ENCODE measurements around the gene RHPN2. TPM values are rescaled to one million over a fixed set of nuclear protein-coding genes. Genes with fewer than 3 reads are reported as not detected.
A peak's percentile ranks its signal among the peaks of the same experiment; 100 is the strongest.

The RHPN2 gene
- polyA plus RNA-seq, 2 of the 4 experiments (the other 2 are of a cell fraction) = 60.5 to 140 TPM

DNA sequence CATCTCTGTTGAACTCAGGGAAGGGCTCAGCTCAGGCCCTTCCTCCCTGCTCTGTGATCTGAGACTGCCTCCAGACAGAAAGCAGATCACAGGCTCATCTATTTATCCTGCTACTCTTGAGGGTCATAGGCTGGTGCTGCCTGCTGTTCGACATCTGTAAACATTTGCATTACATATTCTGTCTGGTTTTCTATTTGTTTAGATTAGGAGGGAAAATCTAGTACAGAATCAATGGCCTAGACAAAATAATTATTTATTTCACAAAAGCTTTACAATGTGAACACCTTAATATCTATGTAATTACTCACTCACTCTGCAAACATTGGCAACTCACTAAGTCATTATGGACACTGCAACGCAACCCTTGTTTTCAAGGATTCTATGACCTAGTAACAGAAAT lies 135.9 kb downstream of the RHPN2 start (continued):
- TF ChIP-seq, protein P1, sequence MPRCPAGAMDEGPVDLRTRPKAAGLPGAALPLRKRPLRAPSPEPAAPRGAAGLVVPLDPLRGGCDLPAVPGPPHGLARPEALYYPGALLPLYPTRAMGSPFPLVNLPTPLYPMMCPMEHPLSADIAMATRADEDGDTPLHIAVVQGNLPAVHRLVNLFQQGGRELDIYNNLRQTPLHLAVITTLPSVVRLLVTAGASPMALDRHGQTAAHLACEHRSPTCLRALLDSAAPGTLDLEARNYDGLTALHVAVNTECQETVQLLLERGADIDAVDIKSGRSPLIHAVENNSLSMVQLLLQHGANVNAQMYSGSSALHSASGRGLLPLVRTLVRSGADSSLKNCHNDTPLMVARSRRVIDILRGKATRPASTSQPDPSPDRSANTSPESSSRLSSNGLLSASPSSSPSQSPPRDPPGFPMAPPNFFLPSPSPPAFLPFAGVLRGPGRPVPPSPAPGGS (IDR thresholded peaks at IDR 0.05) = no peak
- TF ChIP-seq NR3C1 (IDR thresholded peaks at IDR 0.05) (no peak), EHMT2 (IDR thresholded peaks at IDR 0.05; ENCODE audit: low read depth) (no peak), HEYL (CRISPR knock-in tag; IDR thresholded peaks at IDR 0.05) (no peak), HDAC2 (IDR thresholded peaks at IDR 0.05) (no peak), HOXA7 (CRISPR knock-in tag; IDR thresholded peaks at IDR 0.05) (no peak), POLR2A (IDR thresholded peaks at IDR 0.05; ENCODE audit: low read length) (no peak), RCOR1 (IDR thresholded peaks at IDR 0.05; ENCODE audit: low read depth, low read length) (no peak), KDM5A (IDR thresholded peaks at IDR 0.05) (no peak), FOXS1 (CRISPR knock-in tag; IDR thresholded peaks at IDR 0.05) (no peak), MYC (IDR thresholded peaks at IDR 0.05; ENCODE audit: borderline replicate concordance, low read length) (no peak), CEBPB (IDR thresholded peaks at IDR 0.05) (peak; percentile 44 to 90; a peak in 2 of 4 replicates), ZSCAN20 (CRISPR knock-in tag; IDR thresholded peaks at IDR 0.05) (no peak), POLR2AphosphoS2 (conservative IDR thresholded peaks at IDR 0.05; ENCODE audit: low read length) (no peak), HOXB13 (CRISPR knock-in tag; IDR thresholded peaks at IDR 0.05; ENCODE audit: low read depth) (no peak), SREBF2 (IDR thresholded peaks at IDR 0.05) (no peak), NPAS2 (CRISPR knock-in tag; IDR thresholded peaks at IDR 0.05; ENCODE audit: borderline replicate concordance) (no peak)

Small RNA genes within 50 kb of the gene (small RNA-seq; reads per million reads assigned to genes)
- gene AC008521.1 (0 reads per million in 6 experiments), gene AC008521.2 (0 reads per million in 6 experiments)

Other genes with a start within 250 kb of the RHPN2 start
- gene SLC7A9, start 195.1 kb downstream of the RHPN2 start, polyA plus RNA-seq (2011; rRNA removed) = 0.50 and 1.3 TPM in 2 replicates
- 0.54 to 0.62 TPM (median 0.62 TPM) in 3 replicates for gene SLC7A9, start 195.1 kb downstream of the RHPN2 start, polyA plus RNA-seq (2017; fragmentation: RNase III; extraction: RNeasy Plus Mini Kit Qiagen cat#74134 plus additional on column Dnase treatment)
- gene CEP89, start 92.9 kb downstream of the RHPN2 start, polyA plus RNA-seq (2011; rRNA removed) = 31.5 and 45.3 TPM in 2 replicates
- 38.4 to 42.2 TPM (median 41.3 TPM) in 3 replicates for gene CEP89, start 92.9 kb downstream of the RHPN2 start, polyA plus RNA-seq (2017; fragmentation: RNase III; extraction: RNeasy Plus Mini Kit Qiagen cat#74134 plus additional on column Dnase treatment)
- gene FAAP24, start 92.6 kb downstream of the RHPN2 start, polyA plus RNA-seq (2011; rRNA removed) = 14.4 and 15.9 TPM in 2 replicates
- gene FAAP24, start 92.6 kb downstream of the RHPN2 start, polyA plus RNA-seq (2017; fragmentation: RNase III; extraction: RNeasy Plus Mini Kit Qiagen cat#74134 plus additional on column Dnase treatment) = 14.2 to 15.1 TPM (median 15.0 TPM) in 3 replicates
- 19.0 and 24.2 TPM in 2 replicates for gene GPATCH1, start 16.3 kb upstream of the RHPN2 start, polyA plus RNA-seq (2011; rRNA removed)
- gene GPATCH1, start 16.3 kb upstream of the RHPN2 start, polyA plus RNA-seq (2017; fragmentation: RNase III; extraction: RNeasy Plus Mini Kit Qiagen cat#74134 plus additional on column Dnase treatment) = 12.1 to 15.4 TPM (median 13.9 TPM) in 3 replicates
- gene WDR88, start 67.2 kb upstream of the RHPN2 start, polyA plus RNA-seq (2011; rRNA removed) = 0.04 and 0.07 TPM in 2 replicates
- gene WDR88, start 67.2 kb upstream of the RHPN2 start, polyA plus RNA-seq (2017; fragmentation: RNase III; extraction: RNeasy Plus Mini Kit Qiagen cat#74134 plus additional on column Dnase treatment) = not detected in 3 replicates
- 10.9 and 16.1 TPM in 2 replicates for gene LRP3, start 129.4 kb upstream of the RHPN2 start, polyA plus RNA-seq (2011; rRNA removed)
- 22.7 to 25.1 TPM (median 24.5 TPM) in 3 replicates for gene LRP3, start 129.4 kb upstream of the RHPN2 start, polyA plus RNA-seq (2017; fragmentation: RNase III; extraction: RNeasy Plus Mini Kit Qiagen cat#74134 plus additional on column Dnase treatment)
- 0.05 and 0.13 TPM in 2 replicates for gene SLC7A10, start 161.0 kb upstream of the RHPN2 start, polyA plus RNA-seq (2011; rRNA removed)
- gene SLC7A10, start 161.0 kb upstream of the RHPN2 start, polyA plus RNA-seq (2017; fragmentation: RNase III; extraction: RNeasy Plus Mini Kit Qiagen cat#74134 plus additional on column Dnase treatment) = 0.13 to 0.26 TPM (median 0.20 TPM) in 3 replicates
- 3.5 and 4.3 TPM in 2 replicates for gene CEBPA, start 237.6 kb upstream of the RHPN2 start, polyA plus RNA-seq (2011; rRNA removed)
- 6.2 to 6.6 TPM (median 6.3 TPM) in 3 replicates for gene CEBPA, start 237.6 kb upstream of the RHPN2 start, polyA plus RNA-seq (2017; fragmentation: RNase III; extraction: RNeasy Plus Mini Kit Qiagen cat#74134 plus additional on column Dnase treatment)